NCI-H82 treated with DMSO at 0.1 percent for 48 hours (cell line): ENCODE results near the gene HMGA1.

Experiments
- DNase-seq: peaks from one replicate; lab custom pipeline; 2025; ENCODE audit not compliant: unreplicated experiment; lab: John Stamatoyannopoulos, UW

HMGA1 gene

GRCh38 chr6:34223956-34224940 is 12.4 kb upstream of the HMGA1 start:
- peak; percentile 66 for DNase-seq

- no peak for DNase-seq
These were observed 11.1 kb upstream of the HMGA1 start for GRCh38 chr6:34225551-34225950.

GRCh38 chr6:34226066-34226465 is 10.6 kb upstream of the HMGA1 start:
- no peak for DNase-seq

GRCh38 chr6:34226731-34227586 is 9.7 kb upstream of the HMGA1 start:
- DNase-seq: no peak

GRCh38 chr6:34227761-34228421 is 8.8 kb upstream of the HMGA1 start:
- DNase-seq: no peak

- no peak for DNase-seq
These were observed 6.8 kb upstream of the HMGA1 start for GRCh38 chr6:34229877-34230276.

GRCh38 chr6:34230653-34231371 is 5.9 kb upstream of the HMGA1 start:
- no peak for DNase-seq

GRCh38 chr6:34231566-34232336 is 4.9 kb upstream of the HMGA1 start:
- no peak for DNase-seq

GRCh38 chr6:34232901-34233300 is 3.8 kb upstream of the HMGA1 start:
- no peak for DNase-seq

- DNase-seq: no peak
These were observed 2.8 kb upstream of the HMGA1 start for GRCh38 chr6:34233867-34234266.

- no peak for DNase-seq
These were observed 1.9 kb upstream of the HMGA1 start for GRCh38 chr6:34234667-34235306.

GRCh38 chr6:34235307-34236130 is 1.2 kb upstream of the HMGA1 start:
- no peak for DNase-seq

GRCh38 chr6:34236131-34236442 is 586 bp upstream of the HMGA1 start:
- DNase-seq: no peak

GRCh38 chr6:34237316-34237721 is 646 bp downstream of the HMGA1 start:
- no peak for DNase-seq

- no peak for DNase-seq
These were observed 1.3 kb downstream of the HMGA1 start for GRCh38 chr6:34237722-34238584.

- DNase-seq: no peak
These were observed 2.2 kb downstream of the HMGA1 start for GRCh38 chr6:34238585-34239499.

GRCh38 chr6:34239500-34239825 is 2.8 kb downstream of the HMGA1 start:
- DNase-seq: peak; percentile 24
